A673 (cell line): ENCODE data around the gene SHFL.

ENCODE experiments used
- CTCF ChIP-seq: fragments of 300-800, 200-600 bp; sonication (generic); conservative IDR thresholded peaks from 2 replicates; pipeline ENCODE4 v1.5.1; 2017; ENCODE audit warnings: low read depth, mild to moderate bottlenecking, antibody characterized with exemption, low read length, moderate library complexity, mixed read lengths
- EZH2 ChIP-seq: fragments of 200-600 bp; sonication (generic); IDR thresholded peaks from 2 replicates; pipeline ENCODE4 v1.6.1; 2017; ENCODE audit warnings: borderline replicate concordance, low read depth, mild to moderate bottlenecking, mixed read lengths, antibody characterized with exemption, low read length; ENCODE audit not compliant: poor library complexity, severe bottlenecking

GRCh38 chr19:10052602-10053360 lies 33.3 kb upstream of the SHFL start:
- TF ChIP-seq CTCF = no peak
- TF ChIP-seq EZH2 = no peak
